ENCODE data around the gene RNH1. TPM values are rescaled to one million over a fixed set of nuclear protein-coding genes. Genes with fewer than 3 reads are reported as not detected.

Gene RNH1
- total RNA-seq, 2 donors from 2014 or later = 185 to 248 TPM

GRCh38 chr11:539971-540481 lies 33.0 kb upstream of the RNH1 start:
- Histone ChIP-seq H3K27ac (no peak overlapping the region), H3K4me3 (no peak overlapping the region), H3K27me3 (no peaks in the 10 kb centered on the region), H3K4me1 (peaks cover 0 to 20% of the 10 kb centered on the region in 2 donors), H3K36me3 (no peaks in the 10 kb centered on the region), H3K9me3 (no peaks in the 10 kb centered on the region)
- no peak for TF ChIP-seq CTCF (IDR thresholded peaks at IDR 0.05)
- no peak for DNase-seq (ENCODE audit: low spot score)

GRCh38 chr11:538431-539051 lies 31.5 kb upstream of the RNH1 start:
- Histone ChIP-seq H3K27me3 (no peaks in the 10 kb centered on the region), H3K36me3 (peaks cover 4% of the 10 kb centered on the region), H3K4me3 (no peak overlapping the region), H3K9me3 (no peaks in the 10 kb centered on the region), H3K4me1 (peaks cover 0 to 33% of the 10 kb centered on the region in 2 donors), H3K27ac (no peak overlapping the region)
- TF ChIP-seq CTCF (IDR thresholded peaks at IDR 0.05) = no peak
- no peak for DNase-seq (ENCODE audit: low spot score)

- Histone ChIP-seq H3K36me3 (peaks cover 11% of the 10 kb centered on the region), H3K4me1 (peaks cover 0 to 39% of the 10 kb centered on the region in 2 donors), H3K9me3 (no peaks in the 10 kb centered on the region), H3K27ac (no peak overlapping the region), H3K4me3 (peak overlapping the region; percentile 26 to 88), H3K27me3 (no peaks in the 10 kb centered on the region)
- no peak for DNase-seq (ENCODE audit: low spot score)
- TF ChIP-seq CTCF (IDR thresholded peaks at IDR 0.05) = no peak
Observed at GRCh38 chr11:537622-538430, 30.8 kb upstream of the RNH1 start.

GRCh38 chr11:536841-537621 lies 30.0 kb upstream of the RNH1 start, which contains the start of gene LRRC56:
TSS of gene LRRC56 (plus strand) at chr11:537527. CDS start at chr11:540685, 3,158 bp downstream.
- no peaks in the 10 kb centered on the region for H3K27me3 ChIP-seq
- peaks cover 19% of the 10 kb centered on the region for H3K36me3 ChIP-seq
- peaks cover 0 to 39% of the 10 kb centered on the region in 2 donors for H3K4me1 ChIP-seq
- H3K27ac ChIP-seq = peak within 1 kb of the TSS in 1 of 2 donors; percentile 68
- H3K4me3 ChIP-seq = peak within 1 kb of the TSS; percentile 26 to 88
- peak; percentile 77 for DNase-seq (ENCODE audit: low spot score)
- no peak for TF ChIP-seq CTCF (IDR thresholded peaks at IDR 0.05)
- H3K9me3 ChIP-seq = no peaks in the 10 kb centered on the region

GRCh38 chr11:535519-536454 lies 28.7 kb upstream of the RNH1 start, which contains the start of gene HRAS:
TSS of gene HRAS (minus strand) at chr11:535576.
- H3K4me3 ChIP-seq = peak within 1 kb of the TSS; percentile 71 to 88
- H3K36me3 ChIP-seq = peaks cover 25% of the 10 kb centered on the region
- H3K27ac ChIP-seq = peak within 1 kb of the TSS; percentile 73 to 82
- H3K27me3 ChIP-seq = no peaks in the 10 kb centered on the region
- TF ChIP-seq CTCF (IDR thresholded peaks at IDR 0.05) = no peak
- DNase-seq (ENCODE audit: low spot score) = peak; percentile 95
- peaks cover 0 to 39% of the 10 kb centered on the region in 2 donors for H3K4me1 ChIP-seq
- H3K9me3 ChIP-seq = no peaks in the 10 kb centered on the region

Data from right atrium auricular region (tissue), 2 donors.